ENCODE data around the gene TRIO. TPM values are rescaled to one million over a fixed set of nuclear protein-coding genes. Genes with fewer than 3 reads are reported as not detected.

TRIO gene
- total and polyA plus RNA-seq, 10 of the 15 experiments (the other 5 are each of a cell fraction or from before 2014, with no cell fraction given): 5.1 to 96.4 (median 44.6) TPM

- FAIRE-seq (no peak), ATAC-seq (peak; percentile 47), DNase-seq (ENCODE audit: low read depth, low spot score) (peak; percentile 83)
- Histone ChIP-seq H3K36me3 (ENCODE audit: control insufficient read depth in 2 of 2, insufficient read depth in 2 of 2, low read length in 1 of 2) (no peaks in the 10 kb centered on the region; a peak in 1 of 4 replicates), H3K4me2 (ENCODE audit: control insufficient read depth, insufficient read depth) (peak overlapping the region; percentile 76), H3K9me3 (replicated peaks; ENCODE audit: control insufficient read depth, insufficient read depth, low read length) (no peaks in the 10 kb centered on the region), H3K9ac (ENCODE audit: control insufficient read depth, insufficient read depth, low read length) (peak overlapping the region; percentile 59; the same call in 1 of the 2 replicates), H4K20me1 (ENCODE audit: control insufficient read depth, insufficient read depth) (no peaks in the 10 kb centered on the region), H3K4me1 (ENCODE audit: control insufficient read depth, insufficient read depth, low read length) (peaks cover 70% of the 10 kb centered on the region), H3K4me3 (peak overlapping the region; percentile 37), H3K79me2 (ENCODE audit: control insufficient read depth, insufficient read depth, low read length) (peaks cover 98% of the 10 kb centered on the region), H3K27ac (ENCODE audit: control insufficient read depth, insufficient read depth) (peak overlapping the region; percentile 94), H3K27me3 (replicated peaks in 1 of 2; ENCODE audit: control insufficient read depth in 2 of 2, insufficient read depth in 2 of 2, low read length in 1 of 2) (no peaks in the 10 kb centered on the region), H2AFZ (ENCODE audit: control insufficient read depth, low read depth, low read length) (peak overlapping the region; percentile 39)
- ChIA-PET POLR2A (interaction anchor here (0.6 to 12.4 kb wide), 14 partner anchors 9 to 204 kb away, joined by 3 to 347 read pairs (median 9); partner anchors contain the start of gene TRIO), SMC1A (ENCODE audit: uncharacterized antibody, unreplicated experiment) (interaction anchor here (0.6 to 14.5 kb wide), 19 partner anchors 9 to 104 kb away, joined by 3 to 225 read pairs (median 15); partner anchors contain the start of gene TRIO), RAD21 (ENCODE audit: unreplicated experiment) (interaction anchor here (0.9 to 12.4 kb wide), 21 partner anchors 8 to 436 kb away, joined by 3 to 373 read pairs (median 7); partner anchors contain the start of gene TRIO), CTCF (interaction anchor here (0.6 to 9.7 kb wide), 14 partner anchors 9 to 221 kb away, joined by 3 to 118 read pairs (median 4); no protein-coding TSS in a partner anchor)
- BruUV-seq (replicated peaks): TSS peak; percentile 40
- intact Hi-C loops (cut with micrococcal nuclease; ENCODE audit: unreplicated experiment): loop anchor here (1.0 to 5.0 kb wide), 2 partner anchors 105 to 221 kb away; no protein-coding TSS in a partner anchor
- 1% methylated on average over 4 of the region's 4 CpGs for WGBS (ENCODE audit: insufficient coverage, insufficient replicate concordance, low lambda C conversion rate, missing lambda C conversion rate)
- in situ Hi-C loops (cut with MboI): loop anchor here (5.0 kb wide), 1 partner anchor 106 kb away; no protein-coding TSS in a partner anchor
- TF ChIP-seq SREBF1 (IDR thresholded peaks at IDR 0.05; ENCODE audit: low read length): no peak
- peak; percentile 45; the same call in 1 of the 2 replicates for TF ChIP-seq TCF3 (IDR thresholded peaks at IDR 0.05; ENCODE audit: borderline replicate concordance, insufficient read depth, low read depth, low read length)
- TF ChIP-seq HDAC6 (IDR thresholded peaks at IDR 0.05; ENCODE audit: unreplicated experiment): no peak
- TF ChIP-seq GABPA (IDR thresholded peaks at IDR 0.05; ENCODE audit: low read depth): no peak
- no peak for TF ChIP-seq RCOR1 (conservative IDR thresholded peaks at IDR 0.05; ENCODE audit: low read depth, low read length)
- TF ChIP-seq ETV6 (conservative IDR thresholded peaks at IDR 0.05 in 1 of 2, IDR thresholded peaks at IDR 0.05 in 1 of 2; ENCODE audit: borderline replicate concordance in 1 of 2, low read depth in 1 of 2): no peak
- TF ChIP-seq MXI1 (IDR thresholded peaks at IDR 0.05; ENCODE audit: low read depth, low read length): peak; percentile 73; the same call in 1 of the 2 replicates
- TF ChIP-seq CBFB (IDR thresholded peaks at IDR 0.05; ENCODE audit: low read depth): no peak
- peak; percentile 38 for TF ChIP-seq SMAD1 (IDR thresholded peaks at IDR 0.05; ENCODE audit: low read depth, partially characterized antibody)
- no peak for TF ChIP-seq YBX1 (IDR thresholded peaks at IDR 0.05)
- no peak for TF ChIP-seq SKIL (IDR thresholded peaks at IDR 0.05; ENCODE audit: low read depth, poor library complexity, severe bottlenecking)
- TF ChIP-seq LARP7 (IDR thresholded peaks at IDR 0.05): no peak
- peak; percentile 69; the same call in 1 of the 2 replicates for TF ChIP-seq TCF12 (IDR thresholded peaks at IDR 0.05; ENCODE audit: low read depth, low read length)
- TF ChIP-seq POLR2AphosphoS5 (IDR thresholded peaks at IDR 0.05; ENCODE audit: low read length): peak; percentile 76
- 0 out of 2 replicates have a peak, but pooled peaks have one; percentile 53 for TF ChIP-seq CBX5 (IDR thresholded peaks at IDR 0.05; ENCODE audit: low read depth)
- no peak for TF ChIP-seq SUPT20H (IDR thresholded peaks at IDR 0.05; ENCODE audit: borderline replicate concordance, control insufficient read depth, low read depth, low read length)
- TF ChIP-seq TAF1 (IDR thresholded peaks at IDR 0.05; ENCODE audit: borderline replicate concordance, low read depth, low read length): peak; percentile 57; the same call in 1 of the 2 replicates
- no peak for TF ChIP-seq CHD2 (IDR thresholded peaks at IDR 0.05; ENCODE audit: borderline replicate concordance, low read depth, low read length)
- TF ChIP-seq RELB (IDR thresholded peaks at IDR 0.05; ENCODE audit: low read depth): peak; percentile 72
- TF ChIP-seq POLR2AphosphoS2 (IDR thresholded peaks at IDR 0.05; ENCODE audit: low read depth, low read length): peak; percentile 50; the same call in 1 of the 2 replicates
- 0 out of 2 replicates have a peak, but pooled peaks have one; percentile 14 for TF ChIP-seq BCL11A (IDR thresholded peaks at IDR 0.05; ENCODE audit: low read depth, low read length)
- peak; percentile 54 for TF ChIP-seq RUNX3 (IDR thresholded peaks at IDR 0.05; ENCODE audit: low read length)
These were observed 69.7 kb downstream of the TRIO start for GRCh38 chr5:14212838-14213237.
